ENCODE data around the gene EXD3.
"Not testable (repeated sequence)": the region's sequence is repeated elsewhere in the genome, so short reads cannot be mapped to it uniquely, and the experiment has no call there.

EXD3 gene

GRCh38 chr9:137262909-137263285, 160.1 kb downstream of the EXD3 start:
- TF ChIP-seq, protein P1, sequence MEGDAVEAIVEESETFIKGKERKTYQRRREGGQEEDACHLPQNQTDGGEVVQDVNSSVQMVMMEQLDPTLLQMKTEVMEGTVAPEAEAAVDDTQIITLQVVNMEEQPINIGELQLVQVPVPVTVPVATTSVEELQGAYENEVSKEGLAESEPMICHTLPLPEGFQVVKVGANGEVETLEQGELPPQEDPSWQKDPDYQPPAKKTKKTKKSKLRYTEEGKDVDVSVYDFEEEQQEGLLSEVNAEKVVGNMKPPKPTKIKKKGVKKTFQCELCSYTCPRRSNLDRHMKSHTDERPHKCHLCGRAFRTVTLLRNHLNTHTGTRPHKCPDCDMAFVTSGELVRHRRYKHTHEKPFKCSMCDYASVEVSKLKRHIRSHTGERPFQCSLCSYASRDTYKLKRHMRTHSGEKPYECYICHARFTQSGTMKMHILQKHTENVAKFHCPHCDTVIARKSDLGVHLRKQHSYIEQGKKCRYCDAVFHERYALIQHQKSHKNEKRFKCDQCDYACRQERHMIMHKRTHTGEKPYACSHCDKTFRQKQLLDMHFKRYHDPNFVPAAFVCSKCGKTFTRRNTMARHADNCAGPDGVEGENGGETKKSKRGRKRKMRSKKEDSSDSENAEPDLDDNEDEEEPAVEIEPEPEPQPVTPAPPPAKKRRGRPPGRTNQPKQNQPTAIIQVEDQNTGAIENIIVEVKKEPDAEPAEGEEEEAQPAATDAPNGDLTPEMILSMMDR (IDR thresholded peaks at IDR 0.05; ENCODE audit: low read depth, low read length, missing control alignments) = no peak
- no peak for DNase-seq (ENCODE audit: low read depth)
- no peak overlapping the region for H3K4me3 ChIP-seq (ENCODE audit: low read depth, low read length)

DNA sequence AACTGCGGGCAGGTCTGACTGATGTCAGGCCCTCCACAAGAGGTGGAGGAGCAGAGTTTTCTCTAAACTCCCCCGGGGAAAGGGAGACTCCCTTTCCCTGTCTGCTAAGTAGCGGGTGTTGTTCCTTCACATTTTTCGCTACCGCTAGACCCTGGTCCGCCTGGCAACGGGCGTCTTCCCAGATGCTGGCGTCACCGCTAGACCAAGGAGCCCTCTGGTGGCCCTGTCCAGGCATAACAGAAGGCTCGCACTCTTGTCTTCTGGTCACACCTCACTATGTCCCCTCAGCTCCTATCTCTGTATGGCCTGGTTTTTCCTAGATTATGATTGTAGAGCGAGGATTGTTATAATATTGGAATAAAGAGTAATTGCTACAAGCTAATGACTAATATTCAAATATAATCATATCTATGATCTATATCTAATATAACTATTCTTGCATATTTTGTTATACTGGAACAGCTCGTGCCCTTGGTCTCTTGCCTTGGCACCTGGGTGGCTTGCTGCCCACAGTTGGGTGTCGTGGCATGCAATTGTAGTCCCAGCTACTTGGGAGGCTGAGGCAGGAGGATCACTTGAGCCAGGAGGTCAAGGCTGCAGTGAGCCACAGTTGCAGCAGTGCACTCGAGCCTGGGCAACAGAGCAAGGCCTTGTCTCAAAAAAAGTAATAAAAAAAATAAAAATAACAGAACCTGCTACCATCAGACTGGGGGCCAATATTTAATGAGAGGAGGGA, 160.6 kb downstream of the EXD3 start:
- not testable (repeated sequence) for H3K4me3 ChIP-seq (ENCODE audit: low read depth, low read length)
- TF ChIP-seq, protein P1 (IDR thresholded peaks at IDR 0.05; ENCODE audit: low read depth, low read length, missing control alignments) = peak; percentile 24

More for the DNA sequence above, 160.6 kb downstream of the EXD3 start:
- not testable (repeated sequence) for DNase-seq (ENCODE audit: low read depth)
